NCI-H526 (cell line): ENCODE data around the gene PBX3.

Source experiments
- DNase-seq, 2 experiments: peaks; one replicate each; lab custom pipeline; 2025; lab: John Stamatoyannopoulos, UW

PBX3 gene

GRCh38 chr9:125977223-125977622, 230.1 kb downstream of the PBX3 start:
- no peak for DNase-seq

GRCh38 chr9:125979383-125979782, 232.2 kb downstream of the PBX3 start:
- DNase-seq: no peak

- no peak for DNase-seq
Observed at GRCh38 chr9:125982798-125983406, 235.7 kb downstream of the PBX3 start.

- no peak for DNase-seq
Observed at GRCh38 chr9:125983681-125984080, 236.5 kb downstream of the PBX3 start.

GRCh38 chr9:125984461-125984860, 237.3 kb downstream of the PBX3 start:
- no peak for DNase-seq

GRCh38 chr9:125985142-125985997, 238.2 kb downstream of the PBX3 start:
- DNase-seq: no peak

- no peak for DNase-seq
Observed at GRCh38 chr9:125985998-125986655, 239.0 kb downstream of the PBX3 start.

GRCh38 chr9:125986966-125987365, 239.8 kb downstream of the PBX3 start:
- no peak for DNase-seq

GRCh38 chr9:125987420-125987819, 240.2 kb downstream of the PBX3 start:
- no peak for DNase-seq

GRCh38 chr9:125988479-125989050, 241.4 kb downstream of the PBX3 start:
- no peak for DNase-seq

- no peak for DNase-seq
Observed at GRCh38 chr9:125989090-125989501, 241.9 kb downstream of the PBX3 start.

GRCh38 chr9:125989524-125990180, 242.5 kb downstream of the PBX3 start:
- DNase-seq: no peak

- DNase-seq: no peak
Observed at GRCh38 chr9:125990186-125990792, 243.1 kb downstream of the PBX3 start.

GRCh38 chr9:125990793-125991220, 243.6 kb downstream of the PBX3 start:
- DNase-seq: no peak

- DNase-seq: no peak
Observed at GRCh38 chr9:125991886-125992529, 244.8 kb downstream of the PBX3 start.

- DNase-seq: no peak
Observed at GRCh38 chr9:125992557-125992956, 245.4 kb downstream of the PBX3 start.

- no peak for DNase-seq
Observed at GRCh38 chr9:125993466-125993865, 246.3 kb downstream of the PBX3 start.

- no peak for DNase-seq
Observed at GRCh38 chr9:125994066-125994943, 247.1 kb downstream of the PBX3 start.

- DNase-seq: no peak
Observed at GRCh38 chr9:125995006-125995405, 247.8 kb downstream of the PBX3 start.

GRCh38 chr9:125995706-125996105, 248.5 kb downstream of the PBX3 start:
- DNase-seq: no peak
